HG02678 (cell line): ENCODE results near the gene CYP2A6.
"Not testable (repeated sequence)": the region's sequence is repeated elsewhere in the genome, so short reads cannot be mapped to it uniquely, and the experiment has no call there.

Experiments
- ATAC-seq: cut with Tn5 transposase; IDR thresholded peaks from one replicate; pipeline ENCODE4 v1.9.1; 2021; ENCODE audit warnings: mild to moderate bottlenecking, moderate library complexity; ENCODE audit not compliant: unreplicated experiment

The CYP2A6 gene

GRCh38 chr19:40846722-40847121 lies 3.5 kb downstream of the CYP2A6 start:
- ATAC-seq = not testable (repeated sequence)

GRCh38 chr19:40843653-40844052 lies 6.6 kb downstream of the CYP2A6 start:
- ATAC-seq = not testable (repeated sequence)

- not testable (repeated sequence) for ATAC-seq
These were observed 7.1 kb downstream of the CYP2A6 start for GRCh38 chr19:40842997-40843652.

- ATAC-seq = not testable (repeated sequence)
These were observed 8.2 kb downstream of the CYP2A6 start for GRCh38 chr19:40842012-40842411.

GRCh38 chr19:40838477-40838876 lies 11.8 kb downstream of the CYP2A6 start:
- not testable (repeated sequence) for ATAC-seq

- ATAC-seq = no peak
These were observed 13.4 kb downstream of the CYP2A6 start for GRCh38 chr19:40836754-40837429.

GRCh38 chr19:40833728-40834533 lies 16.3 kb downstream of the CYP2A6 start:
- not testable (repeated sequence) for ATAC-seq

- ATAC-seq = not testable (repeated sequence)
These were observed 17.8 kb downstream of the CYP2A6 start for GRCh38 chr19:40832431-40832790.

GRCh38 chr19:40831502-40832430 lies 18.5 kb downstream of the CYP2A6 start:
- no peak for ATAC-seq

GRCh38 chr19:40830741-40831140 lies 19.5 kb downstream of the CYP2A6 start:
- not testable (repeated sequence) for ATAC-seq

GRCh38 chr19:40829205-40829604 lies 21.0 kb downstream of the CYP2A6 start:
- ATAC-seq = no peak

GRCh38 chr19:40827386-40828247 lies 22.6 kb downstream of the CYP2A6 start:
- no peak for ATAC-seq

- not testable (repeated sequence) for ATAC-seq
These were observed 23.4 kb downstream of the CYP2A6 start for GRCh38 chr19:40826699-40827385.

- not testable (repeated sequence) for ATAC-seq
These were observed 23.9 kb downstream of the CYP2A6 start for GRCh38 chr19:40826312-40826698.

GRCh38 chr19:40825460-40826095 lies 24.7 kb downstream of the CYP2A6 start:
- not testable (repeated sequence) for ATAC-seq

GRCh38 chr19:40824916-40825315 lies 25.3 kb downstream of the CYP2A6 start:
- not testable (repeated sequence) for ATAC-seq

GRCh38 chr19:40822704-40823553 lies 27.3 kb downstream of the CYP2A6 start:
- not testable (repeated sequence) for ATAC-seq

GRCh38 chr19:40822161-40822560 lies 28.1 kb downstream of the CYP2A6 start:
- ATAC-seq = no peak
